GM21717 (cell line): ENCODE data around the gene PSMB5.

ENCODE experiments used
- ATAC-seq: cut with Tn5 transposase; IDR thresholded peaks from one replicate; pipeline ENCODE4 v1.9.1; 2021; ENCODE audit warnings: mild to moderate bottlenecking, moderate library complexity; ENCODE audit not compliant: unreplicated experiment

Gene PSMB5

GRCh38 chr14:23060536-23061260, 26.0 kb upstream of the PSMB5 start:
- ATAC-seq: no peak

DNA sequence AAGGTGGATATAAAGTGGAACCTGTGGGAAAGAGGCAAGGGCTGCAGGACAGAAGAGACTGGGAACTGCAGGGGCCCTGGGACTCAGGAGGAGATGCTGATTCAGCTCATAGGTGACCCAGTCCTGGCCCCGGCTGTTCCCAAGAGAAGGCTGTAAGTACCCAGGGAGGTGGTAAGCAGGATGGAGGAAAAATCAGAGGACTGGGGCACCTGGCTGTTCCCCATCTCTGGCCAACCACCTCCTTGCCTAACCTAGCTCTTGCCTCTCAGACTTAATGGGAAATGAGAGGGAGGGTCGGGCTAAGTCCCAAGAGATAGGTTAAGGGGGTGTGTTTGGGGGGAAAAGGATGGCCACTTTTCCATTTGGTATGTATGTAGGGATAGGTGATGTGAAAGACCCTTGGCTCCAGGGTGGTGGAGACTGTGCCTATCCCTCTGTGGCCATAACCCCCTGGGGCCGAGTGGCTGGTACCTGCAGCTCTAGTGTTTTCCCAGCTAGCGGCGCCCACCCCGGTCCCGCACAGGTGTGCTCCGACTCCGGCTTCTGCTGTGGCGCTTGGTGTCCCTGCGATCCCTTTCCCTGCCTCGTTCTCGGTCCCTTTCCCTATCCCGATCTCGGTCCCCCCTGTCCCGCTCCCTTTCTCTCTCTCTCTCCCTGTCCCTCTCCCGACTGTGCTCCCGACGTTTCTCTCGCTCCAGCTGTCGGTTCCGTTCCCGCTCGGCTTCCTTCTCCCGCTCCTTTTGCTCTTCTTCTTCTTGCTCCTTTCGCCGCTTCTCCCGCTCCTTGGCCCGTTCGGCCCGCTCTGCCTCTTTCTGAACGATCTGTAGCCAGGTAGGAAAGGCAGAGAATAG, 24.2 kb upstream of the PSMB5 start:
- ATAC-seq: no peak

GRCh38 chr14:23057757-23058653, 23.3 kb upstream of the PSMB5 start:
- ATAC-seq: peak; percentile 62

DNA sequence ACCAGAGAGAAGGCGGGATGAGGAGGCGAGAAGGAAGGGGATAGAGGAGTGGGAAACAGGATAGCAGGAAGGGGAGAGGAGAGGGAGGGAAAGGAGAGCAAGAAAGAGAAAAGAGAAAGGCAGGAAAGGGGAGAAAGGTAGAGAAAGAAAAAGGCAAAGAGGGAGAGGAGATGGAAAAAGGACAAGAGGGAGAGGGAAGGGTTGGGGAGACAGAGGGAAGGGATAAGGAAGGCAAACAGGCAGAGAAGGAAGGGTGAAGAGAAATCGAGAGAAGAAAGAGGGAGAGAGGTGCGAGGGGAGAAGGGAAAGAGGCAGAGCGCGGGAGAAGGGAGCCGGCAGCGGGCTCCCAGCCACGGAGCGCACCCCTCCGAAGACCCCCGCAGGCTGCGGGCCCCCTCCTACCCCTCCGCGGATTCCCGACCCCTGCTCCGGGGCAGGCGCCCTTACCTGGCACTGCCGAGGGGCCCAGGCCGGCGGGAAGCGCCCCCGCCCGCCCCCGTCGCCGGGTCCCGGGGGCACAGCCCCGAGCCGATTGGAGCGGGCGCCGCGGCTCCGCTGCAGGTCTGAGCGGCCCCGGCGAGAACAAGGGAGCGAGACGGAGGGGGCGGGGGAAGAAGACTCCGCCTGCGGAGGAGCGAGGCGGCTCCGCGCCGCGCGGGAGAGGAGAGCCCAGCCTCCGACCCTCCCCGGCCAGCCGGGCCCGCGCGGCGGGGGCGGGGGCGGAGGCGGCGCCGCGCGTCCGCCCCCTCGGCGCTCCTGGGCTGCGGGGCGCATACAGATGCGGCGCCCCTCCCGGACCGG, 22.5 kb upstream of the PSMB5 start, which contains the start of gene CDH24:
TSS of gene CDH24 (minus strand) at position 565 of the 801 bp plus-strand sequence. CDS start 1,787 bp downstream, outside the sequence.
- no peak for ATAC-seq

- ATAC-seq: peak; percentile 58
These were observed 21.6 kb upstream of the PSMB5 start for GRCh38 chr14:23056145-23056955.

GRCh38 chr14:23055621-23056144, 21.0 kb upstream of the PSMB5 start:
- no peak for ATAC-seq

DNA sequence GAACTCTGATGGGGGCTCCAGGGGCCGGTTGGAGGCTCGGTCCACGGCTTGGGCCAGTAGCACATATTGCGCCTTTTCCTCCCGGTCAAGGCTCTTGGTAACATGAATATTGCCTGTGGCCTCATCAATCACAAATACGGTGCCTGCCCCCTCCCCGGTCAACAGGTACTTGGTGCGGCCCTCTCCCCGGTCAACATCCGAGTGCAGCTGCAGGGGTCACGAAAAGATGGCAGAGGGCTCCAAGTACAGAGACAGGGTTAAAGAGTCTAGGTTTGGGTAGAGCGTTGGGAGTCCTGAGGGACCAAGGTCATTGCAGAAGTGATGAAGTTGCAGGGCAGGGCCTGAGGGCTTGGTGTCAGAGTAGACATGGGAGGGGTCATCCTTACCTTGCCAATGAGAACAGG, 20.4 kb upstream of the PSMB5 start:
- ATAC-seq: no peak

DNA sequence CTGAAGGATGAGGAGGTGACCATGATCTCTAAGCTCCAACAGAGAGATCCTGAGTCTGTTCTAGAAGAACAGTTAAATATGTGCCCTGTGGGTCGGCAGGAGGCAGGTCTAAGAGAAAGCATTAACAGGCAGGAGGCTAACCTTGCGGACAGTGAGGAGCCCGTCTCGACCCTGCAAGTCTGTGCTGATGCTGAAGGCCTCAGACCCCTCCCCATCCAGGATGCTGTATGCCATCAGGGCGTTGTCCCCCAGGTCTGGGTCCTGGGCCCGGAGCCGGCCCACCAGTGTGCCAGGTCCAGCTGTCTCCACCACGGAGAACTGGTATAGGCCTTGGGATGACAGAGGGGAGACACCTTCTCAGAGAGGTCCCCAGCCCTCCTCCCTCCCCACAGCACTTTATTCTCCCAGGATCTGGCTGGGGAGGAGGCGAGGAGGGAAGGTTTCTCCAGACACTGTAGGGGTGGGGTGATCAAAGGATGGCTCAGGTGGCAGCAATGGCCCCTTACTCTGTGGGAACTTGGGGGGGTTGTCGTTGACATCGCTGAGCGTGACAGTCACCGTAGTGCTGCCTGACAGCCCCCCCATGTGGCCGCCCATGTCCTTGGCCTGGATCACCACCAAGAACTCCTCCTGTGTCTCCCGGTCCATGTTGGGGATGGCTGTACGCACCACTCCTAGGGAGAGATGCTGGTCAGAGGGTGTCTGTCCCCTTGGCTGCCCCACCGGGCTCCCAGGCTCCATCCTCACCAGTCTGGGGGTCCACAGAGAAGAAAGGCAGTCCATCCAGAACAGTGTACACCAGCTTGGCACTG, 19.5 kb upstream of the PSMB5 start:
- ATAC-seq: no peak

DNA sequence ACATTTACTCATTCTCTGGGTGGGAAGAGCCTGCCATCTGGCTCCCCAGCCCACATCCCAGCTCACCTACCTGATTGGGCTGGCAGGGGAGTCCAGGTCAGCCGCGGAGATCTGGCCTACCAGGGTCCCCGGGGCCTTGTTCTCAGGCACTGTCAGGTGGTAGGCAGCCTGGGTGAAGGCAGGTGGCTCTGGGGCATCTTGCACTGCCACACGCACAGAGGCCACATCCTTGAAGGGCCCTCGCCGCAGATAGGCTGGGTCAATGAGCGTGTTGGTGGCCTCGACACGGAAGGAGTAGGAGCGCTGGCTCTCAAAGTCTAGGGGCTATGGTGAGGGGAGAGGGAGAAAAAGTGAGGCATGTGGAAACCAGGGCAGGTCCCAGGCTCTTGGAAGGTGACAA, 18.7 kb upstream of the PSMB5 start:
- no peak for ATAC-seq

DNA sequence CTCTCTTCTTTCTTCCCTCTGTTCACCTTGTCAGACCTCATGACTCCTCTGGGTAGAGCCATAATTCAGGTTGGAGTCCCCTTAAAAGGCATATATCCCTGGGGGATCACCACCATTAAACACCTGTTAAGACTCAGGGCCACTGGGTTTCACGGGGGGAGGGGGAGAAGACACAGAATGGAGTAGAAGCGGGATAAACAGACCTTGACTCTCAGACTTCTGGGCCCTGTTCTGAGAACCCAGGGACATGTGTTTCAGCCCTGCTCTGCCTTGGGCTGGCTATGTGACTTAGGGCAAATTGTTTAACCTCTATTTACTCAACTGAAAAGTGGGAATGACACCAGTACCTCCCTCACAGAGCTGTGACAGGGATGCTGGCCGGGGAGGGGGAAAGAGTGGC, 18.0 kb upstream of the PSMB5 start:
- ATAC-seq: no peak

GRCh38 chr14:23052182-23052623, 17.5 kb upstream of the PSMB5 start:
- ATAC-seq: no peak

GRCh38 chr14:23051141-23052057, 16.7 kb upstream of the PSMB5 start:
- no peak for ATAC-seq

- ATAC-seq: no peak
These were observed 14.3 kb upstream of the PSMB5 start for GRCh38 chr14:23049011-23049410.

DNA sequence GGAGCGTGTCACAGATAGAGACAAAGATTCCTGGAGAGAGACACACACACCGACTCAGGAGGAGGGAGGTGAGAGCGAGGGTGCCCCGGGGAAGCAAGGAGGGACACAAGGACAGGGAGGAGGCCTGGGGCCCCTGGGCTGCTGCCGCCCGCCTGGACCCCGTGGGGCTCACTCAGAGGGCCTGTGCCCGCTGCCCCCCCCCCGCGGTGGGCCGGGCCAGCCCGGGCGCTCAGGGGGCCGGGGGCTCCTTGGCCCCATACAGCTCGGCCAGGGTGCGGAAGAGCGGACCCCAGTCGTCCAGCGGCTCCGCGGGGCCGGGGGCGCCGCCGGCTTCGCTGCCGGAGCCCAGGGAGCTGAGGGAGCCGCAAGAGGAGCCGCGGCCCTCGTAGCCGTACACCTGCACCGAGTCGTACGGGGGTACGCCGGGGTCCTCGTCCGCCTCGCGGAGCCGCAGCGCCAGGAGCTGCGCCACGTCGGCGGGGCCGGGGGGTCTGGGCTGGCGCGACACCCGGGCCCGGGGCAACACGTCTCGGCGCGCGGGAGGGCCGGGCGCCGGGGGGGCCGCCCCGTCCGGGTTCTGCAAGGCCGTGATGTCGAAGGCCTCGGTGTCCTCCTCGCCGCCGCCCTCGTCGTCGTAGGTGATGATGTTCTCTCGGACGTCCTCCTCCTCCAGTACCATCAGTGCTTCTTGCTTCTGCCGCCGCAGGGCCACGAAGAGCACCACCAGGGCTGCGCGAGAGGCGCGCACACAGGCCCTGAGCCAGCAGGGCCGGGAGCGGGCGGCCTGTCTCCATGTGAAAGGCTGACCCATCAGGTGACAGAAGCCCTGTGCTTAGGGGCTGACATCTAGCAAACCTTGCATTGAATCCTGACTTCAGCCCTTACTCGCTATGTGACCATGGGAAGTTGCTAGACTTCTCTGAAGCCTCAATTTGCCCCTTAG, 13.3 kb upstream of the PSMB5 start:
- ATAC-seq: no peak

GRCh38 chr14:23047034-23047634, 12.4 kb upstream of the PSMB5 start:
- ATAC-seq: no peak
